ENCODE results near the gene ENTREP3.
A peak's percentile ranks its signal among the peaks of the same experiment; 100 is the strongest.

ENTREP3 gene

GRCh38 chr1:155255243-155256007 is at the start of gene ENTREP3:
TSS of gene ENTREP3 (minus strand) at chr1:155255483. CDS start at chr1:155254877, 606 bp downstream.
- peak within 1 kb of the TSS; percentile 87 for H3K27ac ChIP-seq
- TF ChIP-seq, protein P1, sequence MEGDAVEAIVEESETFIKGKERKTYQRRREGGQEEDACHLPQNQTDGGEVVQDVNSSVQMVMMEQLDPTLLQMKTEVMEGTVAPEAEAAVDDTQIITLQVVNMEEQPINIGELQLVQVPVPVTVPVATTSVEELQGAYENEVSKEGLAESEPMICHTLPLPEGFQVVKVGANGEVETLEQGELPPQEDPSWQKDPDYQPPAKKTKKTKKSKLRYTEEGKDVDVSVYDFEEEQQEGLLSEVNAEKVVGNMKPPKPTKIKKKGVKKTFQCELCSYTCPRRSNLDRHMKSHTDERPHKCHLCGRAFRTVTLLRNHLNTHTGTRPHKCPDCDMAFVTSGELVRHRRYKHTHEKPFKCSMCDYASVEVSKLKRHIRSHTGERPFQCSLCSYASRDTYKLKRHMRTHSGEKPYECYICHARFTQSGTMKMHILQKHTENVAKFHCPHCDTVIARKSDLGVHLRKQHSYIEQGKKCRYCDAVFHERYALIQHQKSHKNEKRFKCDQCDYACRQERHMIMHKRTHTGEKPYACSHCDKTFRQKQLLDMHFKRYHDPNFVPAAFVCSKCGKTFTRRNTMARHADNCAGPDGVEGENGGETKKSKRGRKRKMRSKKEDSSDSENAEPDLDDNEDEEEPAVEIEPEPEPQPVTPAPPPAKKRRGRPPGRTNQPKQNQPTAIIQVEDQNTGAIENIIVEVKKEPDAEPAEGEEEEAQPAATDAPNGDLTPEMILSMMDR (conservative IDR thresholded peaks at IDR 0.05): 0 out of 2 replicates have a peak, but pooled peaks have one; percentile 5

- TF ChIP-seq, protein P1 (conservative IDR thresholded peaks at IDR 0.05): no peak
- H3K27ac ChIP-seq: peak overlapping the region; percentile 14; the same call in 1 of the 2 replicates
These were observed 49.3 kb upstream of the ENTREP3 start for GRCh38 chr1:155304558-155305063.

DNA sequence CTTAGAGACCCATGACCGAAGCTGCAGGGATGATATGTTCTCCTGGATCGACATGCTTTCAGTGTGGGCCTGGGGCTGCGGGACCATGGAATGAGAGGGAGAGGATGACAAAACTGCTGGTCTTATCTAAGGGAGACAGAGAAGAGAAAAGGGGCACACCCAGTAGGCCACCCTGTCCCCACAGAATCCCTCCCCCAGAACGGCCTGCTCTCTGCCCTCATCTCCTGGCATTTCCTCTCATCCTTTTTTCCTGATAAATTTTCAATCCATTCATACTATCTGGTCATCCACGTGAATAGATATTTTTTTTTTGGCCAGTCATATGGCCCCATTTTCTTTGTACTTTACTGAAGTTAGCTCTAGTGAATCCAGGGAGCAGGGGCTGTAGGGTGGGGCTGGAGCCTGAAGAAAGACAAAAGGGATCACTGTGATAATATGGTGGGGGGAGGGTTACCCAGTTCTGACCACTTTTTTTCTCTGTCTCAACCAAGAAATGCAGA is 46.1 kb upstream of the ENTREP3 start, which contains the start of gene PKLR:
Gene PKLR, minus strand, starts transcription at position 97 of the 500 bp plus-strand sequence. Its CDS starts 43 bp downstream, at position 54.
- H3K27ac ChIP-seq: no peak within 1 kb of the TSS
- TF ChIP-seq, protein P1 (conservative IDR thresholded peaks at IDR 0.05): no peak

GRCh38 chr1:155300553-155301329 is 45.5 kb upstream of the ENTREP3 start:
- TF ChIP-seq, protein P1 (conservative IDR thresholded peaks at IDR 0.05): no peak
- no peak overlapping the region for H3K27ac ChIP-seq

- TF ChIP-seq, protein P1 (conservative IDR thresholded peaks at IDR 0.05): no peak
- H3K27ac ChIP-seq: no peak overlapping the region
These were observed 44.7 kb upstream of the ENTREP3 start for GRCh38 chr1:155300024-155300423.

- TF ChIP-seq, protein P1 (conservative IDR thresholded peaks at IDR 0.05): no peak
- no peak overlapping the region for H3K27ac ChIP-seq
These were observed 42.1 kb upstream of the ENTREP3 start for GRCh38 chr1:155297384-155297783.

GRCh38 chr1:155296661-155297060 is 41.4 kb upstream of the ENTREP3 start:
- TF ChIP-seq, protein P1 (conservative IDR thresholded peaks at IDR 0.05): no peak
- no peak overlapping the region for H3K27ac ChIP-seq

All from VCaP (cell line).